Measurements from ENCODE around the gene CDH4.
"Not testable (repeated sequence)": the region's sequence is repeated elsewhere in the genome, so short reads cannot be mapped to it uniquely, and the experiment has no call there.

Gene CDH4

DNA sequence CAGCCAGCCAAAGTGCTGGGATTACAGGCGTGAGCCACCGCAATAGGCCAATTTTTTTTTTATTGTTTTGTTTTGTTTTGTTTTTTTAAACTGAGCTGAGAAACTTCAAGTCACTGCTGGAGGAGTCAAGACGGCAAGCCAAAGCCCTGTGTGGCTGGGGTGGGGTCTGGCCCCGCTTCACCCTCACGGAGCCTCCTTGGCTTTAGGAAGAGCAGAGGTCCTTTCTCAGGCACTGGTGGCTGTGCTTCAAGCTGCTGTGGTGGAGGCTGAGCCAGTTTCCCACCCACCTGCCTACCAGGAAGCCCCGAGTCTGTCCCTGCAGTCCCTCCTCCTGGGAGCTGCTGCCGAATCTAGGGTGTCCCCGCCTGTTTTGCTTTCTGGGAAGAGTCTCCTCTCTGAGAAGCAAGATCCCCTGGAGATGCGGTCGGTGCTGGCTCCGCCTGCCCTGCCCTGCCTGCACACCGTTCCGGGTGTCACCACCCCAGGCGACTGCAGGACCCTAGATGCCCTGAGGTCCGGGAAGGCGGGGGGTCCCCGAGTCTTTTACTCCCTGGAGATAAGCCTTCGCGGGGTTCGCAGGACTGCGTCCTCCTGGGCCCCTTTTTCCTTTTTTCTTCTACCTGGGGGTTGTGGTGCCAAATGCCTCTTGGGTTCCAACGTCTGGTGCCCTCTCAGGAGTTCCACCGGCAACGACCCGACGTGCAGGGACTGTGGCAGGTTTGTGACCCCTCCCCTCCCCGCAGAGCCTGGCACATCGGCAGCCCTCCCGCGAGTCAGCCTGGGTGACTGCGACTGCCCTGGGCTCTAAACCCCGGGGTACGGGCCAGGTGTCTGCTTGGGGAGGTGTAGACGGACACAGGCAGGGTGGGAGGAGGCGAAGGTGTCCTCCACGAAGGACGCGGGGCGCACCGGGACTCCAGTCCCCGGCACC is 712.9 kb downstream of the CDH4 start:
- DNase-seq, result peak; percentile 32

DNA sequence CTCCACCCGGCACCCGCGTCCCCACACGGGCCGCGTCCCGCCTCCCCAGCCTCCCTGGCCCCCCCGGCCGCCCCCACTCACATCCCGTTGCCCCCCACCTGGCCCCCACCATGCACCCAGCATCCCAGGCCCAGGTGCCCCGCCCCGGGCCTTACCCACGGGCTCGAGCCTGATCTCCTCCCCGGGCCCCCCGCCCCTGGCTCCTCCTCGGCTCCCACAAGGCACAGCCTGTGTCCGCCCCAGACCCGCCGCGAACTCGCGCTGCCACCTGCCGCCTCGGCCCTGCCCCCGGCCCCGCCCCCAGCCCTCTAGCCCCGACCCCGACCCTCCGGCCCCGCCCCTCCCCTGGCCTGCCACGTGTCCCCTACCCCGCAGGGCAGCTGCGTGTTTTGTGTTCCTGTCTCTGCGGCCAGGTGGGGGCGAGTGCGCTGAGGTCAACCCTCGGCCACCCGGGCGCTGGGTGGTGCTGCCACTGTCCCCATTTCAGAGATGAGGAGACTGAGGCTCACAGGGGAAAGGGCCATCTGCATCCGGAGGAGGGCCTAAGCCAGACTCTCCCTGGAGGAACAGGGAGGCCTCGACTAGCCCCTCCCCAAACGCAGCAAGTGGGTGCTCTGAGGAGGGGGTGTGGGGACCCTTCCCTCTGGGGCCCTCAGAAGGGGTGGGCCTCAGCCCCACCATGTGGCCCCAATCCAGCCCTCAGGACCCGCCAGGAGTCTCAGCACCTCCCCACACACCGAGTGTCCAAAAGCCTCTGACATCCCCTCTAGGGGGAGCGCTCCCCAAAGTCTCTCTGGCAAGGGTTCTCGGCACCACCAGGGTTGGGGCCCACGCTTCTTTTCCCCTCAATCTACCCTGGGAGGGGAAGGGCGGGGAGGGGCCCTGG is 713.8 kb downstream of the CDH4 start:
- no peak for DNase-seq

GRCh38 chr20:61966492-61967244 is 714.6 kb downstream of the CDH4 start:
- no peak for DNase-seq

DNA sequence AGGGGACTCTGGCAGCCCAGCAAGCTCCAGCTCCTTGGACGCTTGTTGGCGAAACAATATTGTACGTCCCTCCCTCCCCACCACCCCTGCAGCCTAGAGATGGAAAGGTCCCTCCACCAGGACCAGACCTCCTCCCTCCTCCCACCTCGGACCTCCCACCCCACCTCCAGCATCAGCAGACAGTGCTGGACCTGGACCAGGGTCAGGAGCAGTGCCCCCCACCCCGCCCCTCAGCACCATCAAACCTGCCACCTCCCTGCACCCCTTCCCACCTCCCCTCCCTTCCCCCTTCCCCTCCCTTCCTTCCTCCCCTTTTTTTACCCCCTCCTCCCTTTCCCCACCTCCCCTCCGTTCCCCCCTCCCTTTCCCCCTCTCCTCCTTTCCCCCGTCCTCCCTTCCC is 715.2 kb downstream of the CDH4 start:
- DNase-seq, result no peak

DNA sequence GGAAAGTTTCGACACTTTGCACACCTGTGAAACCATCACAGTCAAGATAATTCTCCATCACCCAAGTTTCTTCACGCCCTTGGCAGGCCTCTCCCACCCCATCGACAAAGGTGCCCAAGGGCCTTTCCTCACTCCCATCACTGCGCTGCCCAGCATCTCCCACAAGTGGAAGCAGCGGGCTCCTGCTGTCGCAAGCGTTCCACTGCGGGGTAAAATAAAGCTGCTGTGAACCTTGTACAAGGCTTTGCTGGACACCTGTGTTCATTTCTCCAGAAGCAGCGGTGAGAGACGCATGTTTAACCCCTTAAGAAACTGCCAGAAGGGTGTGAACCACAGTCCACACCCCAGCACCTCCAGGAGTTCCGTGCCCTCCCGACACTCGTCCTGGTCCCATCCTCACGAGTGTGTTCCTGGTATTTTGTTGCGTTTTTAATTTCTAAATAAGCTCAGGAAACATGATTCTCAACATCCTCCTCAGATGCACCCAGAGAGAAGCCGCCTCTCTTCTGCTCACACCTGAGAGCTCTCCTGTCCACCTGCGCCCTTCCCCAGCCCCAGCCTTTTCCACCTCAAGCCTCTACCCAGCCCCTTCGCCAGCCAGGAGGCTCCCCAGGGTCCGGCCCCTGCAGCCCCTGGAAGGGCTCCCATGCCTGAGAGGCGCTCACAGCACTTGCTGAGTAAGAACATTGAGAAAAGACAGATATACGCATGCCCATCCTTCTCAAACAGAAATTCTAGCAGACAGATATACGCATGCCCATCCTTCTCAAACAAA is 716.2 kb downstream of the CDH4 start:
- no peak for DNase-seq

DNA sequence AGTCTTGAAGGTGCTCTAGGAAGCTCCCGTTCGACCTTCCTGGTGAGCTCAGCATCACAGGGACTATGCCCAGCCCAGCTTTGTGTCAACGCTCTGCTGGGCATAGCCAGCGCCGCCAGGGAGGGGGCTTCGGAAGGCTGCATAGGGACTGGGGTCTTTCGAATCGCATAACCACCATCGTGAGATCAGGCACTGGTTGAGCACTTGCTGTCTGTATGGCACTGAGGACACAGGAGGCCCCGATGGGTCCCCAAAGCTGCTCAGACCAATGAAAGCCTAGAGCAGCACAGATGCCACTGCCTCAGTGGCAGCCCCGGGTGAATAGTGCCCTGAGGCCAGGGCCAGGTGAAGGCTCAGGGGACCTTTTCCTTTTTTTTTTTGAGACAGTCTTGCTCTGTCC is 716.9 kb downstream of the CDH4 start:
- DNase-seq, result no peak

DNA sequence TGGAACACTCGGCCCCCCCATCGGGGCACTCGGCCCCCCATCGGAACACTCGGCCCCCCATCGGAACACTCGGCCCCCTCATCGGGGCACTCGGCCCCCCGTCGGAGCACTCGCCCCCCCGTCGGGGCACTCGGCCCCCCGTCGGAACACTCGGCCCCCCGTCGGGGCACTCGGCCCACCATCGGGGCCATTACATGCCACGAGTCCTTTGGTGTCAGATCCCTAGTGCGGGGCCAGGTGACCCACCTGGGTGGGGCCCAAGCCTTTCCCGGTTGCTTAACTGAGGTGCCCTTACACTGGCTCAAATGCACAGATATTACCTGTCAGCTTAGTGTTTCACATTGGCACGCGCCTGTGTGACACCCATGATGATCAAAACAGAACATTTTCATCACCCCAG is 717.7 kb downstream of the CDH4 start:
- DNase-seq, result no peak

DNA sequence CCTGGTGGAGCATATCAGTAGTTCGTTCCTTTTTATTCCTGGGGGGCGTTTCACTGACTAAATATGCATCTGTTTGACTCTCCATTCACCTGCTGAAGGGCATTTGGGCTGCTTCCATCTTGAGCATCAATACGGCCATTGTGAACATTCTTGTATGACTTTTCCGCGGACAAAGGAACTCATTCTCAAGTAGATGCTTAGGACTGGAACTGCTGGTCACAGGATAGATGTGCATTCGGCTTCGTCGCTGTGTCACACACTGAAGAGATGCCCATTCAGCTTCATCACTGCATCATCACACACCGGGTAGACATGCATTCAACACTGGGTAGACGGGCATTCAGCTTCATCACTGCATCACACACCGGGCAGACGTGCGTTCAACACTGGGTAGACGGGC is 718.3 kb downstream of the CDH4 start:
- no peak for DNase-seq

- DNase-seq, result not testable (repeated sequence)
Measured at GRCh38 chr20:61971595-61971994, 719.5 kb downstream of the CDH4 start.

DNA sequence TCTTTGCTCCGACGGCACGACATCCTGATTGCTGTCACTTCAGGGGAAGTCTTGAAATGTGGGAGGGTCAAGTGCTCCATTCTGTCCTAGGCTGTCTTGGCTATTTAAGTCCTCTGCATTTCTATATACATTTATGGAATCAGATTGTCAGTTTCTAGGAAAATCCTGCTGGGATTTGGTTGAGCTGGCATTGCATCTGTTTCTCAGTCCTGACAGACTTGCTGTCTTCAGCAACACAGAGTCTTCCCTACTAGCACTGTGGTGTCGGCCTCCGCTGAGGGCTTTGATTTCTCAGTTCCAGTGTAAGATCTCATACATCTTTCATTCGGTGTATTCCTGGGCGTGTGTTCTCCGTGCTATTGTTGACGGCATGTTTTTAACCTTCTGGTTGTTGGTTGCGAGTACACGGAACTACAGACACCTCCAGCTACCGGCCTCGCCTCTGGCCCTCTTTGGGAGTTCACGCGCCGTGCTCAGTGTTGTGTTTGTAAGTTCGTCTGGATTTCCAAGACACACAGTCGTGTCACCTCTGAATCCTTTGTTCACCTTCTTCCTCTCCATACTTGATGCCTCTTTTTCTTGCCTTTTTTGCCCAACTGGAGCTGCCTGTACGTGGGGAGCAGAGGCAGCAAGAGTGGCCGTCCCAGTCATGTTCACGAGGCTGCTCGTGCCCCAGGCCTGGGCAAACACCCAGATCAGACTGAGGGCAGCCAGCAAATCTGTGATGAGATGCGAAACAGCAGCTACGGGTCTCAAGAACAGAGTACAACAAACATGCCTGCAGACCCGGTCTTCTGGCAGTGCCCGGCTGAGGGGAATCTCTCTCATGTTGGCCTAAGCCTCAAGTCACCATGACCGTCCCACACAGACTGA is 720.8 kb downstream of the CDH4 start:
- DNase-seq, result no peak

- no peak for DNase-seq
Measured at GRCh38 chr20:61973515-61974356, 721.7 kb downstream of the CDH4 start.

DNA sequence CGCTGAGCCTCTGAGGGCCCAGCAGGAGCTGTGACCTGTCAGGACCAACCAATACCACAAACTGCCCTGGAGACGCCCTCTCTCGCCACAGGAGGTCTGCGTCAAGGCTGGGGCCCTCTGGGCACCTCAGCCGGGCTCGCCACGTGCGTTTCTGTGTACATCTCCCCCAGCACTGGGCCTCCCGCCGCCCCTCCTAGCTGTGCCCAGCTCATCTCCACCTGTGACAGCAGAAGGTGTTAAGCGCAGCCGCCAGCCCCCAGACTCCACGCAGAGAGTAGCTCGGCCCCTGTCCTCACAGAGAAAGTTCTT is 722.2 kb downstream of the CDH4 start:
- no peak for DNase-seq

GRCh38 chr20:61975407-61976129 is 723.5 kb downstream of the CDH4 start:
- no peak for DNase-seq

DNA sequence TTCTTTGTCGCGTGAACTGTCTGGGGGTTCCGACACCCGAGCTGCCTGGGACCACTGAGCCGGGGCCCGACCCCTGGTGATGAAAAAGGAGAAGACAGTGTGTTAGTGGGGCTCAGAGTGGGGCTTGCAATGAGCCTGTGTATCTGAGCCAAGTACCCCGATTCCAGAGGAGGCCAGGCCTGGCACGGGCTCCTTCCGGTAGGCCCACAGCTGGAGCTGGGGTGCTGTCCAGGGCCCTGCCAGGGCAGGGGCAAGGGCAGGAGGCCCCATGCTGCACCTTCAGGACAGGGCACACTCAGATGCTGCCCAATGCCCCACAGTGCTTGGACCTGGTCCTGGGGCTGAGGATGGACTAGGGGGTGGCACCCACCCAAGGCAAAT is 724.2 kb downstream of the CDH4 start:
- no peak for DNase-seq

GRCh38 chr20:61976644-61977418 is 724.8 kb downstream of the CDH4 start:
- no peak for DNase-seq

DNA sequence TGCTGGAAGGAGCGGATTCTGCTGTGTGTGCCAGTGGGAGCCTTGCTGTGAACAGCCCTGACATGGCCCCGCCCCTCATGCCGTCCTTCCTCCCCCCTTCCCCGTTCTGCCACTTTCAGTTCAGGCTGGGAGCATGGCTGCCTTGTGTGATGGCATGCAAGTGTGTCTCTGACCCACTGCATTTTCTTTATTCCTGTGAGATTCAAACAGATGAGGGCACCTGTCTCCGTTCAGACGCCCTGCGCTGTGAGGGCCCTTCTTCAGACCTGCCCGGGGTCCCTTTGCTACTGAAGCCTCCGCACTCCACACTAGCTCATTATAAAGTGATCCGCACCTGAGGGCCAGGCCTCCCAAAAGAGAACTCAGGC is 725.3 kb downstream of the CDH4 start:
- DNase-seq, result no peak

DNA sequence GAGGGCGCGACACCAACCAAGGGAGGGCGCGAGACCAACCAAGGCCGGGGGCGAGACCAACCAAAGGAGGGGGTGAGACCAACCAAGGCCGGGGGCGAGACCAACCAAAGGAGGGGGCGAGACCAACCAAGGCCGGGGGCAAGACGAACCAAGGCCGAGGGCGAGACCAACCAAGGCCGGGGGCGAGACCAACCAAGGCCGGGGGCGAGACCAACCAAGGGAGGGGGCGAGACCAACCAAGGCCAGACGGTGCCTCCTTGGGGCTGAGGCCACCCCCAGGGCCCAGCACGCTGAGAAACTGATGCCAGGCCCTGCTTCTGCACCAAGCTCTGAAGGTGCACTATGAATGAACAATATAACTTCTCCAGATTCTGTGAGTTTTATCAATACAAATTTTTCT is 726.4 kb downstream of the CDH4 start:
- no peak for DNase-seq

- no peak for DNase-seq
Measured at GRCh38 chr20:61979090-61979489, 727.0 kb downstream of the CDH4 start.

Data from NCI-H2171 treated with DMSO at 0.1 percent for 48 hours (cell line).